ENCODE results near the gene TAGLN2. TPM values are rescaled to one million over a fixed set of nuclear protein-coding genes. Genes with fewer than 3 reads are reported as not detected.

Gene TAGLN2
- total and polyA plus RNA-seq, 9 of the 15 experiments (the other 6 are each of a cell fraction or from before 2014, with no cell fraction given), result 192 to 683 (median 455) TPM

- TF ChIP-seq E2F1 (CRISPR knock-in tag; IDR thresholded peaks at IDR 0.05) (no peak), DNMT1 (IDR thresholded peaks at IDR 0.05) (no peak), ZNF232 (CRISPR knock-in tag; IDR thresholded peaks at IDR 0.05) (no peak), ZBTB2 (IDR thresholded peaks at IDR 0.05) (no peak), THAP7 (CRISPR knock-in tag; IDR thresholded peaks at IDR 0.05) (no peak), MEIS2 (IDR thresholded peaks at IDR 0.05; ENCODE audit: partially characterized antibody) (no peak), E2F4 (CRISPR knock-in tag; IDR thresholded peaks at IDR 0.05; ENCODE audit: low read depth) (no peak), ARNT (IDR thresholded peaks at IDR 0.05) (no peak), SMAD4 (CRISPR knock-in tag; conservative IDR thresholded peaks at IDR 0.05) (0 out of 2 replicates have a peak, but pooled peaks have one; percentile 30), NRF1 (conservative IDR thresholded peaks at IDR 0.05 in 1 of 2, IDR thresholded peaks at IDR 0.05 in 1 of 2) (peak; percentile 85 to 87), UBTF (IDR thresholded peaks at IDR 0.05; ENCODE audit: borderline replicate concordance in 1 of 2, low read depth in 2 of 2, low read length in 2 of 2) (no peak), MAX (CRISPR knock-in tag; IDR thresholded peaks at IDR 0.05) (peak; percentile 65), STAG1 (CRISPR knock-in tag; IDR thresholded peaks at IDR 0.05; ENCODE audit: borderline replicate concordance) (no peak), NCOA1 (IDR thresholded peaks at IDR 0.05; ENCODE audit: low read depth) (no peak), NCOA2 (IDR thresholded peaks at IDR 0.05; ENCODE audit: partially characterized antibody in 2 of 2) (no peak), ETV5 (CRISPR knock-in tag; IDR thresholded peaks at IDR 0.05; ENCODE audit: low read depth) (no peak), TEAD2 (tag; IDR thresholded peaks at IDR 0.05) (no peak), CHCHD3 (CRISPR knock-in tag; IDR thresholded peaks at IDR 0.05) (no peak), NR1H2 (CRISPR knock-in tag; IDR thresholded peaks at IDR 0.05) (no peak)
Measured at GRCh38 chr1:159929155-159930051, 4.1 kb upstream of the TAGLN2 start (continued).
